GM21576 (cell line): Measurements from ENCODE around the gene INPP4B.
"Not testable (repeated sequence)": the region's sequence is repeated elsewhere in the genome, so short reads cannot be mapped to it uniquely, and the experiment has no call there.

Source experiments
- ATAC-seq: cut with Tn5 transposase; IDR thresholded peaks from one replicate; pipeline ENCODE4 v1.9.1; 2021; ENCODE audit warnings: mild to moderate bottlenecking, moderate library complexity; ENCODE audit not compliant: unreplicated experiment

INPP4B gene

DNA sequence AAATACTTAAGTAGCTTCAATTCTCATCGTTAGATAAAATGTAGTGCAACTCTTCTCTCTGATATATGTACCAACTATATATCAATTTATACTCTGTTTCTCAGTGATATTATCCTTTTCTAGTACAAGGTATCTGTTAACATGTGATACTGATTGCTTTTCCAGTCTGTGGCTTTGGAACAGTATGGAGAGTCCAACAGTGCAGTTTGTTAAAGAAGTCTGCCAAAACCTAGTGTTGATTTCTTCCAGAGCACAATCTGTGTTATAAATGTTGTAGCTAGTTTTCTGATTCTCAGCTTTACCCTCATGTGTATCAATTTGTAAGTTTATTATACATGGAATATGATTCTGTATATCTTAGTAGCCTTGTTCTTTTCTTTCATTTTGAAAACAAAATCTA is 744.7 kb downstream of the INPP4B start:
- ATAC-seq = no peak

GRCh38 chr4:142100941-142101340 is 745.2 kb downstream of the INPP4B start:
- ATAC-seq = no peak

- ATAC-seq = no peak
Observed at GRCh38 chr4:142098900-142099545, 747.1 kb downstream of the INPP4B start.

- no peak for ATAC-seq
Observed at GRCh38 chr4:142098380-142098779, 747.7 kb downstream of the INPP4B start.

DNA sequence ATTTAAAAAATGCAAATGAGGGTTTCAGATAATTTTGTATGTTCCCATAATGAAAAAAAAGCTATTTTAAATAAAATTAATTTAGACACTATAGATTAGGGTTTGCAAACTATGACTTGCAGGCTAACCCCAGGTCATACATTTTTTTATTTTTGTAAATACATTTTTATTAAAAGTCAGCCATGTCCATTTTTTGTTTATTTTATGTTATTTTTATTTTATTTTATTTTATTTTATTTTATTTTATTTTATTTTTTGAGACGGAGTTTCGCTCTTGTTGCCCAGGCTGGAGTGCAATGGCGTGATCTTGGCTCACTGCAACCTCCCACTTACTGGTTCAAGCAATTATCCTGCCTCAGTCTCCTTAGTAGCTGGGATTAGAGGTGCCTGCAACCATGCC is 749.1 kb downstream of the INPP4B start:
- ATAC-seq = no peak

DNA sequence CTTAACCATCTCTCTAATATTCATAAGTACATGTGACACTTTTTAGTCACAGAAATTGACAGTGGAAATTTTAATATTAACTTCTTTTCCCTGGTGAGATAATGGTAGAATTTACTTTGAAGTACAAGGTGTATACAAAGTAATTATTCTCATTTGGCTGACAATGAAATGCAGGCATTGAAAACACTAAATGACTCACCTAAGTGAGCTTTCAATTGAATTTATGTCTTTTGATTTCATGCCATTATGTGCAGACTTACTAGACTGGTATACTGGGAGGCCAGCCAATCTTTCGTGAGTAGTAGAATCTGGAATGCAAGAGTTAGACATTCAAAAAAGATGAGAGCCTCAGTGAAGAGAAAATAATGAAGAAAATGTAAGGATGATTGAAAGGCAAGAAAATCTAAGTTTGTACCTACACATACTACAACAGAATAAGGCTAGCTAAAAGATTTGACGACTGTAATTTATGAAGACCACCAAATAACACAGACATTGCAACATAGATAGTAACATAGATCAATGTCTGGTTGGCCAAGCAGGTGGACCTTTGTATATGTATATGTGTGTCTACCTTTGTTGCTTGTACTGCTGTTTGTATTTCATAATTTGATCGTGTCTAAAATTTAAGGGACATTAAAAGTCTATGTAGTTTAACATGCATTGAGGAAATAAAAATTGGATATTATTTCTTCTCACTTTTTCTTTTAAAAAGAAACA is 750.1 kb downstream of the INPP4B start:
- no peak for ATAC-seq

DNA sequence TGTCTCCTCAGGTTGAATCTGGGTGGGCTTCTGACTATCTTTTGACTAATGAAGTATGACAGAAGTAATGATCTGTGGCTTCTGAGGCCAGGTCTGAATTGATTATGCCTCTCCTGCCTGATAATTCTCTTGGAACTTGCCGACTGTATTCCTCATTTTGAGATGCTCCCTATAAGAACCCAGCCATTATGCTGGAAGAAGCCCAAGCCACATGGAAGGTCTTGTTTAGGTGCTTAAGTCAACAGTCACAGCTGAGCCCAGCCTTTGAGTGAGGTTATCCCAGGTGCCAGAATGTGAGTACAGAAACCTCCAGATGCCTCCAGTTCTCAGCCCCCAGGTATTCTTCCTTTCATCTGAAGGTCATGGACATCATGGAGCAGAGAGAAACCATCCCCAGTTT is 753.2 kb downstream of the INPP4B start:
- ATAC-seq = no peak

GRCh38 chr4:142091691-142092182 is 754.4 kb downstream of the INPP4B start:
- ATAC-seq = no peak

- ATAC-seq = no peak
Observed at GRCh38 chr4:142091085-142091513, 755.0 kb downstream of the INPP4B start.

DNA sequence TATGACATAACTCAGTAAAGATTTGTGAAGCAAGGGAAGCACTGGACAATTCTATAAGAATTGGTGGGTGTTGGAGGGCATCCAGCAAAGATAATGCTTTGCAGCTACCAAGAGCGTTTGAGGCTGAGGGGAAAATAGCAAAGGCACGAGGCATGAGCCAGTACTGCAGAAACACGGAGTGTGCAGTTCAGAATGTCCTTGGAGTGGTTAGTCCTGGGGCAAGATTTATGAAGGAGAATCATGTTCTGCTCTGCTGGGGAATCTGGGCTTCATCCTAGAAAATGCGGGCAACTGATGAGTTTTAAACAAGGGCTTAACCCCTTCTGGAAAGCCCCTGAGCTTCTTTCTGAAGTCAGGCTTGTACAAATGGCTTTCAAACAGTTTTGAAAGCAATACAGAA is 757.2 kb downstream of the INPP4B start:
- ATAC-seq = no peak

DNA sequence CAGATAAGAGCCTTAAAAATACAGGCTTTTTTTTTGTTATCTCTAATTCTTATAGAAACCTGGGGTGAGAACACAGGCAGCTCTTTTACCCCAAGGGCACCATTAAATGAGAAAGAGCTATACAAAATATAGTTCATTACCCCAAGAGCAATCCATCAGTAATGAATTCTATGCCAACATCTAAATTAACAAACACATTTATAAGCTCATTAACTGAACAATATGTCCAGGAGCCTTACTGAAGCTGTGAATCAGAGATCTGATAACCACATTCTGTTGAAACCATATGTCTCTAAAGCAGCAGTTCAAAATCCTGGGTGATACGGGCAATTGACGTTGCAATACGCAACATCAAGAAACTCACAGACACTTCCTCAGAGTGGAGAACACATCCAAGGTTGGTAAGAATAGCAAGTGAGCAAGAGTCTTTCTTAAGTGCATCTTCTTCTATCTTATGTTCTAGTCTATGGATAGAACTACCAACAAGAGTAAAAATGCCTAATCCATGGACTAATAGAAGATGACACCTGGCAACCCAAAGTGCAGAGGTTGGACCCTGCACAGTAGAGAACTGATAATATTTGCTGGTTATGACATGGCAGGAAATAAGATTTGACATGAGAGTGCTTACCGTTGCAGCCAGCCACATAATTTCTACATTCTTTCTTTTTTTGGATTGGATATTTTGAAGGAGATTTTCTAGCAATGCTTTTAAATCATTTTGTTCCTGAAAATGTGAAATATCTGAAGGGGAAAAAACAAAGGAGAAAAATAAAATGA is 760.4 kb downstream of the INPP4B start:
- ATAC-seq = no peak

- no peak for ATAC-seq
Observed at GRCh38 chr4:142083264-142083663, 762.8 kb downstream of the INPP4B start.

DNA sequence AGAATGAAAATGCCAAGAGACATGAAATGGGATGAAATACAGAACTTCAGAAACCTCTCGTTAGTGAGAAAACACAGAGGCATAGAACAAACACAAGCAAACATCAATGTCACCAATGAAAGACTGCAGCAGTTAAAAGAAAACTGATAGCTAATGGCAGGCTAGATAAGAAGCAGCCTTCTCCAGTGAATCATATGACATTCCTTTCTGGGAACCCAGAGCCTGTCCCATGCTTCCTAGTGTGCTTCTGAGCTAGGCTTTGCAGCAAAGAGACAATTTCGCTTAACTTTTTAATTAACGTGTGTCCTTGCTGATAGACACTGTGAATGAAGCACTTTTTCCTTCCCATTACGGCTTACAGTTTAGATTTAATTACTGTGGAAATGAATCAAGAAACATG is 765.1 kb downstream of the INPP4B start:
- no peak for ATAC-seq

DNA sequence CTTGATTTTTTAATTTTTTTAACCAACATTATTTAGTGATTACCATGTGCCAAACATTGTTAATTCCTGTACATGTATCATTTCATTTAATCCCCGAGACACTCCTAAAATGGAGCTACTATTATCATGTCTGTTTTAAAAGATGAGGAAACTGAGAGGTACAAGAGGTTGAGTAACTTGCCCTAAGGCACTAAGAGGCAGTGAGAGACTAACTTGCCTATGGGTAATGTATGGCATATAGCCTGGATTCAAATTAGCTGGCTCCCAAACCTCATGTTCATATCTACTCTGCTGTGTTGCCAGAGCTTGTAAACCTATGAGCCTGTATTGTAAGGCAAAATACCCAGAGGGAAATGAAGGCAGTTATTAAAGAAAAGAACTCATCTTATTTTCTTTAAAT is 766.1 kb downstream of the INPP4B start:
- no peak for ATAC-seq

DNA sequence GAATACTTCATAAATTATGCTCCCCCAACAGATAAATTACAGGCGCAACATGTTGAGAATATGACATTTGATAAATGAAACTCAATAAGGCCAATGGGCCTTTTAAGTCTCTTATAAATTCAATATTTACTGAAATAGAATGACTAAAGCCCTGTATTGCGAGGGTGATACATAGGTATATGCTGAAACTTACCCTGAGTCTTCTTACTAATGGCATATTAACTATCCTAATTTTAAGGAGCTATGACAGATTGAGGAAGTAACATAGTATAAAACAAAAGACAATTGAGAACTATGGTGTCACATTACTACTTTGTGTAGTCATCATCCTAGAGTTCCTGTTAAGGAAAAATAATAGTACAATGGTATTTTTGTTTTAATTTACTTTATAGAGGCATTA is 769.1 kb downstream of the INPP4B start:
- no peak for ATAC-seq

- ATAC-seq = not testable (repeated sequence)
Observed at GRCh38 chr4:142068304-142068703, 777.8 kb downstream of the INPP4B start.

DNA sequence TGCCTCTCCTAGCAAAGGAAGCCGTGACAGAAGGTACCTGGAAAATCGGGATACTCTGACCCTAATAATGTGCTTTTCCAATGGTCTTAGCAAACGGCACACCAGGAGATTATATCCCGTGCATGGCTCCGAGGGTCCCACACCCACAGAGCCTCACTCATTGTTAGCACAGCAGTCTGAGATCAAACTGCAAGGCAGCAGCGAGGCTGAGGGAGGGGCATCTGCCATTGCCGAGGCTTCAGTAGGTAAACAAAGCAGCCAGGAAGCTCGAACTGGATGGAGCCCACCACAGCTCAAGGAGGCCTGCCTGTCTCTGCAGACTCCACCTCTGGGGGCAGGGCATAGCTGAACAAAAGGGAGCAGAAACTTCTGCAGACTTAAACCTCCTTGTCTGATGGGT is 779.5 kb downstream of the INPP4B start:
- not testable (repeated sequence) for ATAC-seq

DNA sequence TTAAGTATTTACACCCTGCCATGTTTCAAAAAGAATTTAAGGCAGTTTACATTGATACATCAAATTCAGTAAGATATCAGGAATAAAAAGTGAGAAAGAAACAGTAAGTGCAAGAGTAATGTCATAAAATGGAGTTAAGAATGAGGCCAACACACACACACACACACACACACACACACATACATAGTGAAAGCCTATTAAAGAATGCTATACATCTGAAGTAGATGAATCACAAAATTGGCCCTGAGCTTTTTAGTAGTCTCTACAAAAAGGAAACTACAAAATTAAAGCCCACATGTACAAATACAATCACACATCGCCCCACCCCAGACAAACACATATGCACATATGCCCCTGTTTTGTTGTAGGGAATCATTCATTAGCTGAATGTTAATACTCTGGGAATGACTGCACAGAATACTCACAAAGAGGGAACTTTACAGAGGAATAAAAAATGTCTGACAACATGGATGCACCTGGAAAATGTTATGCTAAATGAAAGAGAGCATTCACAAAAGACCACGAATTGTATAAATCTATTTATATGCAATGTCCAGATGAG is 780.9 kb downstream of the INPP4B start:
- no peak for ATAC-seq

DNA sequence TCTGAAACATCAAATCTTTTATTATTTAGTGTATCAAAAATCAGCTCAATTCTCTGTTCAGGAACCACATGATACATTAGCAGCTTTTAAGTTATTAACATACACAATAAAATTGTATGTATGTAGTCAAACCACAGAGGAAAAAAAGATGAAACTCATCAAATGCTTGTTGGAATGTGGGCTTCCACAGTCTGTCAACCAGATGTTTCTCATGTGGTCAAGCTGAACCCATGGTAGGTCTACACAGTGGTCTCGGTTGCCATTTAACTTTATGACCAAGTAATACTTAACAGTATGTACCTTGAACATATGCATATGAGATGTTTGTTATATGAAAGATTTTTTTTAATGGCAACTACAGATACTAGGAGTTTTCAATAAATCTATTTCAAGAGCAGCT is 781.9 kb downstream of the INPP4B start:
- no peak for ATAC-seq

DNA sequence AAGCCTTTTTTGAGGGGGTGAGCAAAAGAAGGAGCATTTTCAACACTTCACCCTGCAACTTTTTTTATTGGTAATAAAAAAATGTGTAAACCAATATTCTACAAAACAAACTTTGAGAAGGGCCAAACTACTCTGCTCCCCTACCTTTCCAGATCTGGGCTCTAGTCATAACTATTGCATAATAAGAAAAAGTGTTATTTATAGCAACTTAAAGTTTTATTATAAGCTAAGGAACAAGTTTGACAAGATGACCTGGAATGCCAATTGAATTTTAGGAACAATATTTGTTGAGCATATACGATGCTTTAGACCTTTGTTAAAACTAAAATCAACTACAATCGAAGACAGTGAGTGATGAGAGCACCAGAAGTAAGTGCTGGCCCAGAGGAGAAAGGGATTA is 800.1 kb downstream of the INPP4B start:
- no peak for ATAC-seq

- ATAC-seq = no peak
Observed at GRCh38 chr4:142044271-142044670, 801.8 kb downstream of the INPP4B start.
